Daoy (cell line): Measurements from ENCODE around the gene BANF2. TPM values are rescaled to one million over a fixed set of nuclear protein-coding genes. Genes with fewer than 3 reads are reported as not detected.
"Not testable (repeated sequence)": the region's sequence is repeated elsewhere in the genome, so short reads cannot be mapped to it uniquely, and the experiment has no call there.

ENCODE experiments used
- DNase-seq: peaks from one replicate; pipeline ENCODE4 v3.0.0-alpha.2; 2015; ENCODE audit warnings: low read depth
- total RNA-seq: library from RNA; depleted of rRNA; stranded (reverse); fragments of >200 nt; shearing (Covaris generic); gene quantifications from 2 replicates; pipeline ENCODE4 v1.2.3, GENCODE V29; 2014

Gene BANF2
- total RNA-seq, 1 experiment from 2014 or later = not detected

DNA sequence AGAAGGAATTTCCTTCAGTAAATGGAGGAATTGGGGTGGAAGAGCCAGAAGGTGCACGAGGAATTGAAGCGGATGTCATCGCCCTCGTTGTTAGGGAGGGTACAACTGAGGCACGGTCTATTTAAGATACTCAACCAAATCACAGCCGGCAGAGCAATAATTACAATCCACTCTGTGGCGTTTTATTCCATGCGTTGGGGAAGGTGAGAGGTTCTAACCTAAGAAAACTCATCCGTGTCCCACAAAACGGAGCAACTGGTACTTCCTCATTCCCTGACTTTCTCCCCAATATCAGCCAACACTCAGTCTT lies 16.9 kb upstream of the BANF2 start:
- DNase-seq = no peak

DNA sequence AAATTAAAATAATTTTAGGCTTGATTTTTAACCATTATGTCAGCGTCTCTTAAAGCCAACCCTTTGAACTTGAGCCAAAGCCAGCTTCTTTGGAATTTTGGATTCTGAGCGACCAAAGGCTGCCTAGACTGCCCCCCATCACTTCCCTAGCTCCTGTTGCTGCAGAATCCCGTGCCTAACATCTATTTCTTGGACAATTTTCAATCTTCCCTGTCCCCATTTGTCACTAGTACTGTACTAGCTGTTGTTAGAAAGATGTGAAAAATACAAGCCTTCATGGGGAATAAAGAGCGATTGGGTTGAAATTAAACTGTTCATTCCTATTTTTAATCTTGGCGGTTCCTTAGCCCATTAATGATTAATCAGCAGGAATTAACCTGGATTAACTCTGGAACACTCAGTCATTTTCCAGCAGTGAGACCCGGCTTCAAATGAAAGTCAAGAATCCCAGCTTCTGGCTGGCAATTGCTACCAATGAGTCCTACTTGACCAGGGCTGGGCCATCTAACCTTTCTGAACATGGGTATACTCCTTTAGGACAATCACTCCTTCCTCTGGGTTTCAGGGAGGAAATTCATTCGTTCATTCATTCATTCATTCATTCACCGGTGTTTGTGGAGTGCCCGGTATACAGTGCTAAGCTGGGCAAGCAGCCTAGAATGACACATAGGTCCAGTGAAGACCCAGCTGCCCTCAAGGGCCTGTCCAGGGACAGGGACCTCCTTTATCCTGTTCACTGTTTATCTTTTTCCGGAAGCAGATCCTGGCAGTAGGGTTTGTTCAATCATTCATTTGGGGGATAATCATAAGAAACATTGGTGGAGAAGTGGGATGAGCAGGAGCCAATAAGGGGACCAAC lies 16.3 kb upstream of the BANF2 start:
- no peak for DNase-seq

DNA sequence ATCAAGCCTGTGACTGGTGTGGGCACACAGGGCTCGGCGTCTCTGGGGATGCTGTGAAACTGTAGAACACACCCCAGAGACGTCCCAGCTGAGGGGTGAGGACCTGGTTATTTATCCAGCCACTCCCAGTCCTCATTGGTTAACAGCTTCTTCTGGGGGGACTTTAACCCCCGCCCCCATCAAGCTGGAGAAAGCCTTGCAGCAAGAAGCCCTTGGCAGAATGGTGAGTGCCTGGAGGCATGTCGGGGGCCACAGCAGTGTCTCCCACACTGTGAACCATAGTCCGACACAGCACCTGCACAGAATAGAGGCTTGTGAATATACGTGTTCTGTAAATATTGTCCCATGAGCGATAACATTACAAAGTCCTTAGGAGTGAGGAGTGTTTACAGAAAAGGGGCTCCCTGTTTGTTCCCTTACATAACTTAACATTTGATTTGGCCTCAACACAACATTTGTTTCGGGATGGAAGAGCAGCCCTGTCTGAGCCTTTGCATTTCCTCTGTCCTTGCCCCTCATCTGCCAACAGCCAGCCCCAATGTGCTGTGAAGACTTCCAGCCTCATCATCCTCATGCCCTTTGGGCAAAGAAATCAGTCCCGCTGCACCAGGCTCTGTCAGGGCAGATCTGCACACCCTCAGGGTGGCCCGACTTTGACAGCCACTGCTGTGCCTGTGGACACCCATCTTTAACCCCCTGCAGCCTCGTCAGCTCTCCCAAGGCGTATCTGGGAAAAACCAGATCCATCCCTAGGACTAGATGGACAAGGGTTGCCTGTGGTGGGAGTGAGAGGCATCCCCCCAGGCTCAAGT lies 15.5 kb upstream of the BANF2 start:
- no peak for DNase-seq

DNA sequence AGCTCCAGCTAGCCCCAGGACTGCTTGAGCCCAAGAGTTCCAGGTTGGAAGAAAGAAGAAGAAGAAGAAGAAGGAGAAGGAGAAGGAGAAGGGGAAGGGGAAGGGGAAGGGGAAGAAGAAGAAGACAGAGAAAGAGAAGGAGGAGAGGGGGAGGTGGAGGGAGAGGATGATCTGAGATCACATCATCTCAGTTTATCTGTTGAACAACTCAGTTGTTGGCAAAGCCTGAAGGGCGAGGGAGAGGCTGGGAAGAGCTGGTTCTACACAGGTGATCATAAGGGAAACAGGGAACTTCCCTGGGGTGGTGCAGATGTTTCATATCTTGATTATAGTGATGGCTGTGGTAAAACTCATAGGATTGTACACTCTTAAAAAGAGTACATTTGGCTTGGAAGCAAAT lies 14.6 kb upstream of the BANF2 start:
- DNase-seq = no peak

DNA sequence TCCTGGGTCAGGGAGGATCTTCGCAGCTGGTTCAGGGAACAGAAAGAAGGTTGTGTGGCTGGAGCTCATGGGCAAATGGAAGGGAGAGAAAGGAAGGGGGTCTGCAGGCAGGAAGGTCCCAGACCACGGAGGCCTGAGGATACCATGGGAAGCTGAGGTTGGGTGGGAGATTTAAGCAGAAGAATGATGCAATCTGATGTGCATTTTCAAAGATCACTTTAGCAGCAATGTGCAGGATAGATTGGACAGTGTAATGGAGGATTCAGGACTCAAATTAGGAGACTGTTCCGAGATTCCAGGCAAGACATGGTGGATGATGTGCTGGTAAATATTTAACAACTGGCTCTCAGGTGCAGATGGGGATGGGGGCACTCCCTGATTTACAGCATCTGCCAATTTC lies 12.0 kb upstream of the BANF2 start:
- no peak for DNase-seq

DNA sequence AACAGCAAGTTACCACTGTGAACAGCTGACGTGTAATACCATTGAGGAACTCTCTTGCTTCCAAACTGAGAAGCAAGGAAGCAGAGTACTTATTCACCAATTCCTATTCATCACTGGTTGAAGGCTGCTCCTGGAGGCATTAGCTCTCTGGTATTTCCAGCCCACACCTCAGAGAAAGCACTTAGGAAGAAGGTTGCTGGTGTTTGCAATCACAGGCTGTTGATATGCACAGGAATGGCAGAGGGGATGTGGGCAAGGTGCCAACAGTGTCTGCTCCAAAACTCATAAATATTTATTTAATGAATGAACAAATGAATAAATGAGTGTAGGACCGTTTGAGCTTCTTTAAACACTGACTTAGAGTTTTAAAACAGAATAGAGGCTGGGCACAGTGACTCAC lies 10.8 kb upstream of the BANF2 start:
- DNase-seq = no peak

DNA sequence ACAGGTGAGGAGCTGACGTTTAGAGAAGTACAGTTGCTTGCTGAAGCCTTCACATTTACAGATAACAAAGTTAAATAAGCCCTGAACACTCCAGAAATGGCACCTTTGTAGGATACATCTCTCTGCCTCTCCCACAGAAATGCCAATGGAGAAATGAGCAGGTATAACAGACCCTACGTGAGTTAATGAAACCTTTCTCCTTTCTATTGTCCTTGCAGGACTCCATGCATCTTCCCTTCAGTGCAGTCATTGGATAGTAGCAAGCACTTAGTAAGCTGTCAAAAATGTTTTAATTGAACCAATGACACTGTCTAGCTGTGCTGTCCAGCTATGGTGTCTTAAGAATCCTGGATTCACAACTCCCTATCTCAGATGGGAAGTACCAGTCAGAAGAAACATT lies 9.6 kb upstream of the BANF2 start:
- no peak for DNase-seq

DNA sequence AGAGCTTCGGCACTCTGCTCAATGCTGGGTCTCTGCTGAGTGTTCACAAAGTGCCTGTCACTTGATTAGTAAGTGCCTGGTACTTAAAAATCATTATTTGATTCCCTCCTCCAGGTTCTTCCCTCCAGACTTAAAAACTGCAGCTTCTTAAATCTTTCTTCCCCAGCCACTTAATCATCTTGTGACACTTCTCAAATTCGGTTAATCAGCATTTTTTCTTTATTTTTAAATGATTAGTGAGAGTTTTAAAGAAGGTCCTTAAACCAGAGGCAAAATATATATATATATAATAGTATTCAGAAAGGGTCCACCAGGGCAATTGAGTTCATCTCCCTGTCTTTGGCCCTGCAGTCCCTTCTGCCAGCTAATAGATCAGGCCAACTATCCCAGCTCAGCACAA lies 8.0 kb upstream of the BANF2 start:
- no peak for DNase-seq

DNA sequence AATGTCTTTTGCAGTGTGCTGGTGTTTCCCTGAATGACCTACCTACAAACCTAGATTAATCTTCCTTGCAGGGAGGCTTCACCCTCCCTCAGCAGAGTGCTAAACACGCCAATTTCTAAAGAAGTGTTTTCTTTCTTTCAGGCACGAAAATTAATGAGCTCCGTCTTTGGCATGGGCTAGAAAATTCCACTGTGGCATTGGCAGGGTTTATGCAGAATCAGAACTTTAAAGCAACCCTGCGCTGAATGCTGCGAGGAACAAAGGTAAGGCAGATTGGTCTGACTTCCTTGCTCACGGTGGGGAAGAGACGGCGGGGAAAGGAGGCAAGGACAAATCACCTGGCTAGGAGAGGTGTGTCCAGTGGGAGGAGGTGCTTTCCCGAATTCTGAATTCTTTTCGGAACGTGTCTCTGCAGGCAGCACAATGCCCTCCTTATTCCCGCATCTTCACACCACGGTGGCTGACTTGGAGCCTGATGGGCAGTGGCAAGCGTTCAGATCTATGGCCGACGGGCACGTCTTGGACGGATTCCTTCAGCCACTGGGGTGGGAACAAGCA lies 6.2 kb upstream of the BANF2 start:
- DNase-seq = no peak

DNA sequence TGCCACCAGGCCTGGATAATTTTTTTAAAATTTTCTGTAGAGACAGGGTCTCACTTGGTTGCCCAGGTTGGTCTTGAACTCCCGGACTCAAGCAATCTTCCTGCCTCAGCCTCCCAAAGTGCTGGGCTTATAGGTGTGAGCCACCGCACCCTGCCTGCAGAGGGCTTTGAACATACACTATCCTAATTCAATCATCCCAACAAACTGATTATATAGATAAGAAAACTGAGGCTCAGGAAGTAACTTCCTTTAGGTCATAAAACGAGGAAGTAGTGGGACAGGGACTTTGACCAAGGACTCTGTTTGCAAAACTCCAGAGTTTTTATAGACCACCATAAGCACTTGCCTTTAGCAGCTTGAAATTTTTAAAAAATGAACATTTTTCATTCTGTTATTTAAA lies 5.0 kb upstream of the BANF2 start:
- DNase-seq = no peak

DNA sequence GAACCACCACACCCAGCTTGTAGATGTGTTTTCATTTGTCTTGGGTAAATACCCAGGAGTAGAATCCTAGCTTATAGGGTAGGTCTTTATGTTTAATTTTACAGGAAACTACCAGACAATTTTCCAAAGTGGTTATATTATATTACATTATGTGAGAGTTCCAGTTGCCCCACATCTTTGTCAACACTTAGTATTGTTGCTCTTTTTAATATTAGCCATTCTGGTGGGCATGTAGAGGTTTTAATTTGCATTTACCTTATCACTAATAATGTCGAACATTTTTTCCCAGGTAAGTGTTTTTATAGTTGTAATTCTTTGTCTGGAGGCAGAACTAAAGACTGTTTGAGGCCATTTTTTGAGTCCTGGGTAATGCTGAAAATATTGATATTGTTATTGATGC lies 3.5 kb upstream of the BANF2 start:
- DNase-seq = no peak

DNA sequence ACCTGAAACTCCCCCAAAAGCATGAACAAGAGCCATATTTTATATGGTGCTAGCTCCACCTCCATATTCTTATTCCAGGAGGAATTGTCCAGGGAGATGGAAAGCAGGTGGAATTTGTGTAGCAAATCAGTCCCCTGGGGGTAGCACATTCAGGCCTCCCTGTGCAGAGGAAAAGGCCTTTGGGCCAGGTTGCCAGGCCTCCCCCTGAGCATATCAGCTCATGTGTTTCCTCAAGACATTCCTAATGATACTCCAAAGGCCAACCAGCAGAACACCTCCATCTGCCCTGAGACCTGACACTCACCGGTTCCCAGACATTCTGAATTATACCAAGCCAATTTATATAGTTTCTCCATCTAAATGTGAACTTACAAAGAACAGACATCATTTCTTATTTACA lies 2.6 kb upstream of the BANF2 start:
- no peak for DNase-seq

DNA sequence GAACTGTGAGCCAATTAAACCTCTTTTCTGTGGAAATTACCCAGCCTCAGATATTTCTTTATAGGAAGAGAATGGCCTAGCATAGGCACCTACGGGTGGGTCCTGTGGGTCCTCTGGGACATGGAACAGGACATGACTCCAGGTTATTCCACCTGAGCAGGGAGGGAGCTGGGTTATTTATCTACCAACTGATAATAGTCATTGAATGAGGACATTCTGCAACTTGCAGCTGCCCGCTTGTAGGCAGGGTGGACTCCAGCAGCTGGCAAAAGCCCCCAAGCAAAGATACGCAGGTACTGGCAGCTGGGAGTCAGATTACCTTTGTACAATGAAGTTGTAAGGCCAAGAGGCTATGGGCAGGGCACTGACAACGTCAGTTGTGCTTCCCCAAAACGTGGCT lies 1.4 kb upstream of the BANF2 start:
- no peak for DNase-seq

DNA sequence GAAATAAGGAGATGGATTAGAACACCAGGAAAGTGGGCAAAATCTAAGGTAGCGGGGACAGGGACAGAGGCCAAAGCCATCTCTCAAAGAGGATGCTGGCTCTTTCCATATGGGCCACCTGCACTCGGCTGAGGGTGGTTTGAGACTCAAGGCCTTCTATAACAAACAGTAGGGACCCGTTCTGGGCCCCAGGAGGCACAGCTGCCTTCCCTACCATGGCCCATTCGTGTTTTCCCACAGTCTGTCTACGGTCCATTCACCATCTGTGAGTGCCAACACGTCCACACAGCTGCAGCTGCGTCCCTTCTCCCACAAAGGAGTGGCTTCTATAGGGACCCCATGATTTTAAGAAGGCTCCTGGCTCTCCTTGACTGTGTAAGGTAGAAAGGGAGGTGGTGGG lies 871 bp downstream of the BANF2 start:
- no peak for DNase-seq

DNA sequence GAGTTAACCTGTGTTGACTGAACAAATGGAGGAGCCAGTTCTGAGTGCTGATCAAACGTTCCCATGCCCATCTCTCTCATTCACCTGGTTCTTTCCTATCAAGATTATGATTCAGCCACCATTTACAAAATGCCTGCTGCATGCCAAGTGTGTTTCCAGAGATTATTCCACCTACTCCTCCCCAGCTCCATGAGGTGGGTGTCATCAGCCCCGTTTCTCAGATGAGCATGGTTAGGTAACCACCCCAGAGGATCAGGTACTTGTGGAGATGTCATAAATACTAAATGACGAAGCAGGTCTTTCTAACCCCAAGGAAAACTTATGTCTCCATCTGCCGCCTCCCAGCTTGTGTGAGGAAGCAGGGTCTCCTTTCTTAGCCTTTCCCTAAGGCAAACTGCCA lies 2.1 kb downstream of the BANF2 start:
- no peak for DNase-seq

DNA sequence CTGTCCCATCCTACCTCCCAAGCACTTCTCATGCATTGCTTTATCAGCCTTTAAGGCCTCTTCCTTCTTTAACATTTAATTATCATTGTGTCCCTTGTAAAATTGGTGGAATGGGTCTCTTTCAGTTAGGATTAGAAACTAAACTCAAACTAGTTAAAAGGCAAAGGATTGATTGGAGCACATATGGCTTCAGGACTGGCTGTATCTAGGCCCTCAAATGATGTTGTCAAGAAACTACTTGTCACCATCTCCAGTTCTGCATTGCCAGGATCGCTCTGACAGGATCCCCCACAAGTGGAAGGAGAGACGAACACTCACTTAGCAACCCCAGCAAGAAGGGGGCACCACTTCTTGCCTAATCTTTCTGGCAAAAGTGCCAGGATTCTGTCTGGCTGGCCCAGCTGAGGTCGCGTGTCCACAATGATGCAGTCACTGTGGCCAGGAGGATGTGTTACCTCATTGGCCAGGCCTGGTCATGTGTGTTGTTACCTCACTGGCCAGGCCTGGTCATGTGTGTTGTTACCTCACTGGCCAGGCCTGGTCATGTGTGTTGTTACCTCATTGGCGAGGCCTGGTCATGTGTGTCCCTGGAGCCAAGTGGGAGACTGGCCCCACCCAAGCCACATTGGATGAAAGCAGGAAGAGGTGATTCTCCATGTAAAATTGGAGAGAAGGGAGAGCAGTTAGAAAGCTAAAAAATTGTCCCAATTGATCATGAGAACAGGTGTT lies 5.0 kb downstream of the BANF2 start:
- DNase-seq = no peak

DNA sequence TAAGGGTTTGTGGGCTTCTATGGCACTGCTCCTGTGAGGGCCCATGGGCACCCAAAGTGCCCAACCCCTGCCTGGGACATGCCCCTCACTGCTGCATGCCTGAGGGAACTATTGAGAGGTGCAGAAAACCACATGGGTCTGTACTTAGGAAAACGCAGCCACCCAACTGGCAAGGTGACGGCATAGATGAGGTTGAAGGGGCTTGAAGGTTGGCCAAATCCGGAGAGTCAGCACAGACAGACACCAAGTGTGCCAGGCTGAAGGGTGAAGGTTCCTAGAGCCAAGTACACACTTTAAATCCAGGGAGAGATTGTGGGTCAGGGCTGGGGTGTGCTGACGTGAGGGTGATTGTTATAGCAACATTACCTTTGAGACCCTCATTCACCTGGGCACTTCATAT lies 6.2 kb downstream of the BANF2 start:
- DNase-seq = no peak

DNA sequence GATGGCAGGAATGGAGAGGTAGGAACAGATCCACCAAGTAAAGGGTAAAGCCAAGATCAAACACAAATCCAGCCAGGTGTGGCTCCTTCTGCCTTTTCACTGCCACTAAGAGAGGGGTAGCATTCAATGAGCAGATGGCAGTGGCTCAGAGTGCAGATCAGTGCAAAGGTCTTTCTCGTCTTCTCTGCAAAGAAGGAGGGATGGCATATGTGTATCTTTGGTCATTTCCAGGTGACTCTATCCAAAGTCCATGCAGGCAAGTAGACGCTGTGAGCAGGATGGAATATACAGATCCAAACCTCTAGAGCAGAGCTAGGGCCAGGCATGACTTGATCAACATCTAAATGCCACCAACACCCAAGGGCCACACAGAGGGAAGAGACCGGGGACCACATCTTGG lies 6.9 kb downstream of the BANF2 start:
- no peak for DNase-seq

DNA sequence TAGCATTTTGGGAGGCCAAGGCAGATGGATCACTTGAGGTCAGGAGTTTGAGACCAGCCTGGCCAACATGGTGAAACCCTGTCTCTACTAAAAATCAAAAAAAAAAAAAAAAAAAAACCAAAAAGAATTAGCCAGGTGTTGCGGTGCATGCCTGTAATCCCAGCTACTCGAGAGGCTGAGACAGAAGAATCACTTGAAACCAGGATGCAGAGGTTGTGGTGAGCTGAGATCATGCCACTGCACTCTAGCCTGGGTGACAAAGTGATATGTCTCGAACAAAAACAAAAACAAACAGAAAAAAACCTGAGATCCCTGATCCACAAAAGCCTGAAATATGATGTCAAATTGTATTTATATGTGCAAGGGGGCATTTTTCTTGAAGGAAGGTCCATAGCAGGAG lies 8.2 kb downstream of the BANF2 start:
- not testable (repeated sequence) for DNase-seq

DNA sequence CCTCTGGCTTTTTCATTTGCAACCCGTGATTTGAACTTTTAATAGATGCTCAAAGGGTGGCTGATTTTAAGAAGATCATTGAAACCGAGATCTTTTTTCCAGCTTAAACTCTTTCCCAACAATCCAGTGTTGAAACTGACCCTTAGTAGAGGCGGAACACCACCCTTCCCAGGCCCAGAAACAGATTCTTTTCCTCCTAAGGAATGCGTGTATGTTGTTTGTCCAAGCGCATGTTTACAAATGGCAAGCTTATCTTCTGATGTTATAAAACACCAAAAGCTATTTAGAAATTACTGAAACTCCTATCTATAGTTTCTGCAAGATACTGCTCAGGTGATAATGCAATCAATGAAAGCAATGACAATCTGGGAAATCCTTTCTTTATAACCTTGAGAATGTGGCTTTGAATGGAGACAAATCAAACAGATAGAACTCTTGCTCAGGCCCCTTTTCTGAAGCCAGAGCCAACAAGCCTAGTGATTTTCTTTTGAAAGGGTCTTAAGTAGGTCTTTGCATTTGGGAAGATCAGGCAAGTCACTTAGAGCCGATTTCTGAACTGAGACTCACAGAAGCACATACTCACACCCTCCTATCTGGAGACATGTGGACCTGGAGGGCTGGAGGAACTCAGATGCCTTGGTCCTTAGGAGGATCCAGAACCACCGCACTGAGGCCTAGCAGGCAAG lies 9.1 kb downstream of the BANF2 start:
- no peak for DNase-seq

DNA sequence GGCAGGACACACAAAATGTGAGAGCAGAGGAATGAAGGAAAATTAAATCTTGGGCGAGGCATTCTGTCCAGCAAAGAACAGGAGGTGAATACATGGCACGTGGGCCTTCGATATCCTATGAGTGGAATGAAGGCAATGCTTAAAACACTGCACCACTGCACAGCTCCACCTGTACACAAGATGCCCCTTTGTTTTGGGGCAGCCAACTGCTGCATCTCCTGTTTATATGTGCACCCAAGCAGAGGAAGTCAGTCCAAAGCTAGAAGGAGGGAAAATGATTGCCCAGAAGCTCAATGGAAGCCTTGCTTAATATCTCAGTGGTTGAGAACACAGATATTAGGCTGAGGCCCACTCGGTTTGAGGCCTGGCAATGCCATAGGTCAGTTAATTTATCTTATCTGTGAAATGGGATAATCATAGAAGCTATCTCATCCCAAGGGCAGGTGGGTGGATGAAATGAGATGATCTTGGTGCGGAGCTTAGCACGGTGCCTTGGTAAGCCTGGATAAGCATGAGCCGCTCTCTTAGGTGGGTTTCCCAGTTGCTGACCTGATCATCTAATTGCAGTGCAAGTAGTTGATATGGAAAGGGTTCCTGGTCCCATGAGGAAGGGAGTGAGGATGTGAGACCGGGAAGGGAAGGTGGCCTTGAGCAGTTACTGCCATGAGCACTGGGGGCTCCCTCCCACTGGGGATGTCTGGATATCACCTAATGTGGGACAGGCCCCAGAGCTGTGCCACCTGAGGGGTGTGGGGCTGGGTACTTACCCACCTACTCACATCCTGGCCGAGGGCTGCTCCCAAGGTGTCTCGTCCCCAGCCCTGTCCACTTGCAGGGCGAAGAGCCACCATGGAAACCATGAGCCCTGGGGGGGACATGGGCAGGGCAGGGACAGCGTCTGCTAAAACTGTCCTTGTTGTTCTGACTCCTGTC lies 9.9 kb downstream of the BANF2 start:
- DNase-seq = no peak
